ENCODE measurements around the gene UTY.

Gene UTY

DNA sequence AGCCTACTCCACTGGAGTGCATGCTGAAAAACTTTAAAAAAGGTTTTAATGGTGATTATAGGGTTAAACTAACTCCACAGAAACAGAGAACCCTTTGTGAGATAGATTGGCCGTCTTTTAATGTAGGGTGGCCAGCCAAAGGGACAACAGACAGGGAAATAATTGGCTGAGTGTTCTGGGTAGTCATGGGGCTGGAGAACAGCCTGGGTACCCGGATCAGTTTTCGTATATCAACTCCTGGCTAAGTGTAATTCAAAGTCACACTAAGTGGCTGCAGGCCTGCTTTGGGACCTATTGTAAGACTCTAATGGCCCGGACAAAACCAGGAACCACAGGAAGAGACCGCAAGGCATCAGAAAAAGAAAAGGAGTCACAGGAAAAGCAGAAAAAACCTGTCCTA lies 139.9 kb downstream of the UTY start:
- Histone ChIP-seq H3K4me1 (ENCODE audit: control insufficient read depth, insufficient read depth, low read length) (no peaks in the 10 kb centered on the region), H3K36me3 (ENCODE audit: insufficient read depth, low read length) (no peaks in the 10 kb centered on the region), H3K9me3 (replicated peaks; ENCODE audit: low read length) (no peaks in the 10 kb centered on the region), H3K4me2 (ENCODE audit: low read length) (no peak overlapping the region), H3K9ac (ENCODE audit: low read depth, low read length) (no peak overlapping the region), H3K27me3 (ENCODE audit: control insufficient read depth, insufficient read depth, low read length) (no peaks in the 10 kb centered on the region), H3K4me3 (ENCODE audit: low read length) (no peak overlapping the region)

DNA sequence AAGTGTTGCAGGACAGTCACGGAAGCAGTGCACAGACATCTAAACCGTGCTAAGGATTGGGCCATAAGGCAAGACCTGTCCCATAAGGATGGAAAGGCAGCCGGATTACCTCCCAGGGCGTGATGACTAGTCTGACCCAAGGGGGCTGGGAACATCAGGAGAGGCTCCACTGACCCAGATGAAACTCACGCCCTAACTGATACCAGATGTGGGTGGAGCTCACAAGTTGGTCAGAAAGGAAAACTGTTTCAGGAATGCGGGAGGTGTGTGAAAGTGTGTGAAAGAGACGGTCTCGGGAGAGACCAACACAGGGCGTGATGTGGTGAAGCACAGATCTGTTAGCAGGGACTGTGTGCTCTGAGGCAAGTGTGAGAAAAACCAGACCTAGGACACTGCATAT lies 140.5 kb downstream of the UTY start:
- H3K9me3 ChIP-seq (replicated peaks; ENCODE audit: low read length) = no peaks in the 10 kb centered on the region
- no peaks in the 10 kb centered on the region for H3K27me3 ChIP-seq (ENCODE audit: control insufficient read depth, insufficient read depth, low read length)
- no peak overlapping the region for H3K4me2 ChIP-seq (ENCODE audit: low read length)
- no peaks in the 10 kb centered on the region for H3K36me3 ChIP-seq (ENCODE audit: insufficient read depth, low read length)
- no peak overlapping the region for H3K4me3 ChIP-seq (ENCODE audit: low read length)
- H3K9ac ChIP-seq (ENCODE audit: low read depth, low read length) = no peak overlapping the region
- no peaks in the 10 kb centered on the region for H3K4me1 ChIP-seq (ENCODE audit: control insufficient read depth, insufficient read depth, low read length)

GRCh38 chrY:13338711-13339110 lies 141.1 kb downstream of the UTY start:
- no peaks in the 10 kb centered on the region for H3K4me1 ChIP-seq (ENCODE audit: control insufficient read depth, insufficient read depth, low read length)
- no peaks in the 10 kb centered on the region for H3K27me3 ChIP-seq (ENCODE audit: control insufficient read depth, insufficient read depth, low read length)
- H3K9ac ChIP-seq (ENCODE audit: low read depth, low read length) = no peak overlapping the region
- H3K4me2 ChIP-seq (ENCODE audit: low read length) = no peak overlapping the region
- H3K4me3 ChIP-seq (ENCODE audit: low read length) = no peak overlapping the region
- H3K9me3 ChIP-seq (replicated peaks; ENCODE audit: low read length) = no peaks in the 10 kb centered on the region
- no peaks in the 10 kb centered on the region for H3K36me3 ChIP-seq (ENCODE audit: insufficient read depth, low read length)

DNA sequence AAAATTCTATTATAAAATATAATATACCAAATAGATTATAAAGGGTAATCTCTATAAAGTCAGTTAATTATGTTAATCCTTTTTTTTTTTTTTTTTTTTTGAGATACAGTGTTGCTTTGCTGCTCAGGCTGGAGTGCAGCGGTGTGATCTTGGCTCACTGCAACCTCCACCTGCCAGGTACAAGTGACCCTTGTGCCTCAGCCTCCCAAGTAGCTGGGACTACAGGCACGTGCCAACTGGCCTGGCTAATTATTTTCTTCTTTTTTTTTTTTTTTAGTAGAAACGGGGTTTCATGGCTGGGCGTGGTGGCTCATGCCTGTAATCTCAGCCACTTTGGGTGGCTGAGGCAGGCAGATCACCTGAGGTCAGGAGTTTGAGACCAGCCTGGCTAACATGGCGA lies 141.9 kb downstream of the UTY start:
- Histone ChIP-seq H3K36me3 (ENCODE audit: insufficient read depth, low read length) (no peaks in the 10 kb centered on the region), H3K27me3 (ENCODE audit: control insufficient read depth, insufficient read depth, low read length) (no peaks in the 10 kb centered on the region), H3K4me3 (ENCODE audit: low read length) (no peak overlapping the region), H3K9me3 (replicated peaks; ENCODE audit: low read length) (no peaks in the 10 kb centered on the region), H3K4me2 (ENCODE audit: low read length) (no peak overlapping the region), H3K9ac (ENCODE audit: low read depth, low read length) (no peak overlapping the region), H3K4me1 (ENCODE audit: control insufficient read depth, insufficient read depth, low read length) (no peaks in the 10 kb centered on the region)

GRCh38 chrY:13333791-13334190 lies 146.0 kb downstream of the UTY start:
- Histone ChIP-seq H3K4me3 (ENCODE audit: low read length) (no peak overlapping the region), H3K4me1 (ENCODE audit: control insufficient read depth, insufficient read depth, low read length) (no peaks in the 10 kb centered on the region), H3K27me3 (ENCODE audit: control insufficient read depth, insufficient read depth, low read length) (no peaks in the 10 kb centered on the region), H3K9me3 (replicated peaks; ENCODE audit: low read length) (no peaks in the 10 kb centered on the region), H3K36me3 (ENCODE audit: insufficient read depth, low read length) (no peaks in the 10 kb centered on the region), H3K9ac (ENCODE audit: low read depth, low read length) (no peak overlapping the region), H3K4me2 (ENCODE audit: low read length) (no peak overlapping the region)

- H3K9me3 ChIP-seq (replicated peaks; ENCODE audit: low read length) = no peaks in the 10 kb centered on the region
Observed at GRCh38 chrY:13330651-13331050, 149.2 kb downstream of the UTY start.

DNA sequence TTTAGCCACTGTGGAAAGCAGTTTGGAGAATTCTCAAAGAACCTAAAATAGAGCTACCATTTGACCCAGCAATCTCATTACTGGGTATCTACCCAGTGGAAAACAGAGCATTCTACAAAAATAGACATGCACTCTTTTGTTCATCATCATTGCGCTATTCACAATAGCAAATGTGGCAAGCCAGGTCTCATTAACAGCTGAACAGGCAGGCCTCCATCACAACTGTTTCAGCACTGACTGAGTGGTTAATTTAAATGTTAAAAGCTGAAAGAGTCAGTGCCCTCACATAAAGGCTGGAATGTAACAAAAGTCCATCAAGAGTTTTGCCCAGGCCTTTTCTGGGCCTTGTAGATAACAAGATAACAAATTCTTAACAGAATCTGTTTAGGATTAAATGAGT lies 166.9 kb downstream of the UTY start:
- Histone ChIP-seq H3K27me3 (ENCODE audit: control insufficient read depth, insufficient read depth, low read length) (no peaks in the 10 kb centered on the region), H3K36me3 (ENCODE audit: insufficient read depth, low read length) (no peaks in the 10 kb centered on the region), H3K4me2 (ENCODE audit: low read length) (no peak overlapping the region), H3K4me3 (ENCODE audit: low read length) (no peak overlapping the region), H3K9me3 (replicated peaks; ENCODE audit: low read length) (no peaks in the 10 kb centered on the region), H3K9ac (ENCODE audit: low read depth, low read length) (no peak overlapping the region), H3K4me1 (ENCODE audit: control insufficient read depth, insufficient read depth, low read length) (no peaks in the 10 kb centered on the region)

More at GRCh38 chrY:13330651-13331050, 149.2 kb downstream of the UTY start:
- H3K36me3 ChIP-seq (ENCODE audit: insufficient read depth, low read length) = no peaks in the 10 kb centered on the region
- H3K4me1 ChIP-seq (ENCODE audit: control insufficient read depth, insufficient read depth, low read length) = no peaks in the 10 kb centered on the region
- H3K4me3 ChIP-seq (ENCODE audit: low read length) = no peak overlapping the region
- no peak overlapping the region for H3K4me2 ChIP-seq (ENCODE audit: low read length)
- no peak overlapping the region for H3K9ac ChIP-seq (ENCODE audit: low read depth, low read length)
- H3K27me3 ChIP-seq (ENCODE audit: control insufficient read depth, insufficient read depth, low read length) = no peaks in the 10 kb centered on the region

GRCh38 chrY:13307959-13308358 lies 171.9 kb downstream of the UTY start:
- Histone ChIP-seq H3K4me2 (ENCODE audit: low read length) (no peak overlapping the region), H3K4me3 (ENCODE audit: low read length) (no peak overlapping the region), H3K27me3 (ENCODE audit: control insufficient read depth, insufficient read depth, low read length) (no peaks in the 10 kb centered on the region), H3K36me3 (ENCODE audit: insufficient read depth, low read length) (no peaks in the 10 kb centered on the region), H3K4me1 (ENCODE audit: control insufficient read depth, insufficient read depth, low read length) (no peaks in the 10 kb centered on the region), H3K9ac (ENCODE audit: low read depth, low read length) (no peak overlapping the region), H3K9me3 (replicated peaks; ENCODE audit: low read length) (no peaks in the 10 kb centered on the region)

- H3K36me3 ChIP-seq (ENCODE audit: insufficient read depth, low read length) = no peaks in the 10 kb centered on the region
- H3K4me2 ChIP-seq (ENCODE audit: low read length) = no peak overlapping the region
- H3K27me3 ChIP-seq (ENCODE audit: control insufficient read depth, insufficient read depth, low read length) = no peaks in the 10 kb centered on the region
- H3K9me3 ChIP-seq (replicated peaks; ENCODE audit: low read length) = no peaks in the 10 kb centered on the region
- H3K4me3 ChIP-seq (ENCODE audit: low read length) = no peak overlapping the region
- no peak overlapping the region for H3K9ac ChIP-seq (ENCODE audit: low read depth, low read length)
- H3K4me1 ChIP-seq (ENCODE audit: control insufficient read depth, insufficient read depth, low read length) = no peaks in the 10 kb centered on the region
Observed at GRCh38 chrY:13300795-13301194, 179.0 kb downstream of the UTY start.

DNA sequence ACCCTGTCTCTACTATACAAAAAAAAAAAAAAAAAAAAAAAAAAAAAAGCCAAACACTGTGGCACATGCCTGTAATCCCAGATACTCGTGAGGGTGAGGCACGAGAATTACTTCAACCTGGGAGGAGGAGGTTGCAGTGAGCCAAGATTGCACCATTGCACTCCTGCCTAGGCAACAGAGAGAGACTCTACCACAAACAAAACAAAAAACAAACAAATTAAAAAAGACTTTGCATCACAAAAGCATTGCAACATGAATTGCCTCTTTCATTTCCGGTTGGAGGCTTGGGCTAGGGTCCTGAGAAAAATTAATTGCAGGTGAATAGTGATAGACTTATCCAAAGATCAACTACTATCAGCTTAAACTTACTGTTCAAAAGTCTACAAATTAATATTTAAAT lies 180.4 kb downstream of the UTY start:
- H3K9me3 ChIP-seq (replicated peaks; ENCODE audit: low read length) = no peaks in the 10 kb centered on the region
- no peak overlapping the region for H3K4me3 ChIP-seq (ENCODE audit: low read length)
- H3K4me2 ChIP-seq (ENCODE audit: low read length) = no peak overlapping the region
- H3K9ac ChIP-seq (ENCODE audit: low read depth, low read length) = no peak overlapping the region
- no peaks in the 10 kb centered on the region for H3K4me1 ChIP-seq (ENCODE audit: control insufficient read depth, insufficient read depth, low read length)
- no peaks in the 10 kb centered on the region for H3K27me3 ChIP-seq (ENCODE audit: control insufficient read depth, insufficient read depth, low read length)
- no peaks in the 10 kb centered on the region for H3K36me3 ChIP-seq (ENCODE audit: insufficient read depth, low read length)

DNA sequence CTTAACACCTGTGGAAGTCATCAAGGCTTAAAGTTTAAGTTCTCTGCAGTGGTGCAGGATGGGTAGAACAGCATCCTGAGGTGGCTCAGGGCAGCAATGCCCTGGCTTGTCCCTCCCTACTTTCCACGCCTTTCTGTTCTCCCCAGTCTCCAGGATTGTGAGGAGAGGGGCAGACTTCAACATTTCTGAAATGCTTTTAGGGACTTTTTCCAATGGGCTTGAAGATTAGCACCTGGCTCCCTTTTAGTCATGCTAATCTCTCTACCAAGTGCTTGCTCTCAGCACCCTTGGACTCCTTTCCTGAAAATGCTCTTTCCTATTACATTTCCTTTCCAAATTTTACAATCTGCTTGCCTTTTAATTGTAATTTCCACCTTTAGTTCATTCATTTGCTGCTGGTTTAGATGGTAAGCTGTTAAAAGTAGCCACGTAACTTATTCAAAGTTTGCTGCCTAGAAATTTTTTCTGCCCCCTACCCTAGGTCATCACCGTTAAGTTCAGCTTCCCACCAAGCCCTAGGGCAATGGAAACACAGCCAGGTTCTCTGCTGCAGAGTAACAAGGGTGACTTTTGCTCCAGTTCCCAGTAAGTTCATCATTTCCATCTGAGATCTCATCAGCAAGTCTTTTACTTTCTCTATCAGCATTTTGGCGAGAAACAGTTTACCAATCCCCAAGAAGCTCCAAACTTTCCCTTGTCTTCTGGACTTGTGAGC lies 183.5 kb downstream of the UTY start:
- Histone ChIP-seq H3K4me1 (ENCODE audit: control insufficient read depth, insufficient read depth, low read length) (no peaks in the 10 kb centered on the region), H3K4me3 (ENCODE audit: low read length) (no peak overlapping the region), H3K36me3 (ENCODE audit: insufficient read depth, low read length) (no peaks in the 10 kb centered on the region), H3K4me2 (ENCODE audit: low read length) (no peak overlapping the region), H3K9me3 (replicated peaks; ENCODE audit: low read length) (no peaks in the 10 kb centered on the region), H3K27me3 (ENCODE audit: control insufficient read depth, insufficient read depth, low read length) (no peaks in the 10 kb centered on the region), H3K9ac (ENCODE audit: low read depth, low read length) (no peak overlapping the region)

DNA sequence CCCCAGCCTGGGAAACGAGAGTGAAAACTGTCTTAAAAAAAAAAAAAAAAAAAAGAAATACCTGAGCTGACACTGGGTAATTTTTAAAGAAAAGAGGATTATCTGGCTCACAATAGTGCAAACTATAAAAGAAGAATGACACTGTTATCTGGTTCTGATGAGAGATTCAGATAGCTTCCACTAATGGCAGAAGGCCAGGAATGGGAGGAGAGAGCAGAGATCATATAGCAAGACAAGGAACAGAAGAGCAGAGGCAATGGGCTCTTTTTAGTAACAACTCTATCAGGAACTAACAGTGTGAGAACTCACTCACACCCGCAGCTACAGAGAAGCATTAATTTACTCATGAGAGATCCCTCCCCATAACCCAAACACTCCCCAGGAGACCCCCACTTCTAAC lies 184.8 kb downstream of the UTY start:
- no peaks in the 10 kb centered on the region for H3K36me3 ChIP-seq (ENCODE audit: insufficient read depth, low read length)
- H3K4me2 ChIP-seq (ENCODE audit: low read length) = no peak overlapping the region
- no peaks in the 10 kb centered on the region for H3K27me3 ChIP-seq (ENCODE audit: control insufficient read depth, insufficient read depth, low read length)
- no peaks in the 10 kb centered on the region for H3K4me1 ChIP-seq (ENCODE audit: control insufficient read depth, insufficient read depth, low read length)
- no peak overlapping the region for H3K9ac ChIP-seq (ENCODE audit: low read depth, low read length)
- H3K9me3 ChIP-seq (replicated peaks; ENCODE audit: low read length) = no peaks in the 10 kb centered on the region
- no peak overlapping the region for H3K4me3 ChIP-seq (ENCODE audit: low read length)
